HepG2 (cell line): ENCODE measurements around the gene FAIM2. TPM values are rescaled to one million over a fixed set of nuclear protein-coding genes. Genes with fewer than 3 reads are reported as not detected.

Experiments used
- CEBPG ChIP-seq: IDR thresholded peaks from 2 replicates; pipeline ENCODE4 v1.6.1; 2016
- ETV5 ChIP-seq: IDR thresholded peaks from 2 replicates; pipeline ENCODE4 v1.6.1; 2018; ENCODE audit warnings: missing biosample characterization, missing genetic modification reagents, inconsistent platforms, borderline replicate concordance
- MEIS2 ChIP-seq: sonication (generic); formaldehyde crosslinking; IDR thresholded peaks from 2 replicates; pipeline ENCODE4 v1.9.0; 2021; ENCODE audit warnings: mild to moderate bottlenecking, missing genetic modification reagents
- MXD4 ChIP-seq: IDR thresholded peaks from 2 replicates; pipeline ENCODE4 v1.6.1; 2016; ENCODE audit warnings: mild to moderate bottlenecking, missing biosample characterization, missing genetic modification reagents
- MXI1 ChIP-seq: IDR thresholded peaks from 3 replicates; pipeline ENCODE4 v1.6.1; 2012; ENCODE audit warnings: low read depth, low read length, inconsistent platforms, borderline replicate concordance
- NCOA2 ChIP-seq: sonication (generic); formaldehyde crosslinking; IDR thresholded peaks from 2 replicates; pipeline ENCODE4 v1.8.0; 2022; ENCODE audit warnings: inconsistent platforms
- SMARCE1 ChIP-seq: fragments of 450-650 bp; IDR thresholded peaks from 2 replicates; pipeline ENCODE4 v1.6.1; 2017; ENCODE audit warnings: borderline replicate concordance
- ZNF329 ChIP-seq: sonication (generic); formaldehyde crosslinking; IDR thresholded peaks from 2 replicates; pipeline ENCODE4 v1.9.0; 2021; ENCODE audit warnings: low read depth, mild to moderate bottlenecking, missing genetic modification reagents
- ZNF512B ChIP-seq: sonication (generic); formaldehyde crosslinking; IDR thresholded peaks from 2 replicates; pipeline ENCODE4 v1.5.1; 2020; ENCODE audit warnings: missing genetic modification reagents, mild to moderate bottlenecking, borderline replicate concordance
- ZNF552 ChIP-seq: sonication (generic); formaldehyde crosslinking; IDR thresholded peaks from 2 replicates; pipeline ENCODE4 v1.9.0; 2022; ENCODE audit warnings: missing genetic modification reagents, mild to moderate bottlenecking, borderline replicate concordance
- ZNF672 ChIP-seq: sonication (generic); formaldehyde crosslinking; IDR thresholded peaks from 2 replicates; pipeline ENCODE4 v1.8.1; 2022; ENCODE audit warnings: missing genetic modification reagents
- ZNF737 ChIP-seq: sonication (generic); formaldehyde crosslinking; IDR thresholded peaks from 2 replicates; pipeline ENCODE4 v1.5.0; 2020; ENCODE audit warnings: missing genetic modification reagents, mild to moderate bottlenecking, borderline replicate concordance
- ZNF83 ChIP-seq: sonication (generic); formaldehyde crosslinking; IDR thresholded peaks from 2 replicates; pipeline ENCODE4 v1.4.0; 2020; ENCODE audit warnings: missing genetic modification reagents, mild to moderate bottlenecking, borderline replicate concordance
- polyA plus RNA-seq, 8 experiments: library from polyadenylated mRNA; depleted of rRNA in 3 of 8; stranded (reverse) in 7 of 8; unstranded in 1 of 8; fragments of >200 nt; fragmentation: Illumina TruSeq in 4 of 8; extraction: Trizol in 4 of 8; gene quantifications; 2 replicates each; pipeline versions ENCODE4 v1.2.1 to v1.2.3, GENCODE V29; 2011 to 2016; ENCODE audit warnings: low read depth in 4 of 8, missing spikeins in 1 of 8, mixed read lengths in 1 of 8; ENCODE audit not compliant: insufficient read depth in 1 of 8
- total RNA-seq, 5 experiments: library from RNA; depleted of rRNA; stranded (reverse); fragments of >200 nt; fragmentation: Illumina TruSeq; extraction: Trizol; gene quantifications; 2 replicates each; pipeline ENCODE4 v1.2.3, GENCODE V29; 2016; ENCODE audit warnings: low read depth in 1 of 5
- TF ChIP-seq, protein P1 (sequence below), 2 experiments: fragments of 450-650 bp in 1 of 2; sonication (generic) in 1 of 2; formaldehyde crosslinking in 1 of 2; IDR thresholded peaks; 2 replicates each; pipeline versions ENCODE4 v1.6.1 to v1.8.0; 2016 to 2022; ENCODE audit warnings: antibody characterized with exemption in 1 of 2, mild to moderate bottlenecking in 1 of 2, missing genetic modification reagents in 1 of 2

FAIM2 gene
- total and polyA plus RNA-seq, 2 of the 13 experiments (the other 11 are each of a cell fraction or from before 2014, with no cell fraction given) = not detected

GRCh38 chr12:49868952-49869815, 34.5 kb downstream of the FAIM2 start (continued):
- TF ChIP-seq ZNF83 (CRISPR knock-in tag) = no peak
- TF ChIP-seq ETV5 (CRISPR knock-in tag) = no peak
- TF ChIP-seq ZNF329 (CRISPR knock-in tag) = no peak
- TF ChIP-seq MXD4 (CRISPR knock-in tag) = no peak
- 0 out of 2 replicates have a peak, but pooled peaks have one; percentile 15 for TF ChIP-seq NCOA2 (CRISPR knock-in tag)
- no peak for TF ChIP-seq MXI1
- no peak for TF ChIP-seq ZNF552 (CRISPR knock-in tag)
- no peak for TF ChIP-seq MEIS2 (CRISPR knock-in tag)
- TF ChIP-seq, protein P1, sequence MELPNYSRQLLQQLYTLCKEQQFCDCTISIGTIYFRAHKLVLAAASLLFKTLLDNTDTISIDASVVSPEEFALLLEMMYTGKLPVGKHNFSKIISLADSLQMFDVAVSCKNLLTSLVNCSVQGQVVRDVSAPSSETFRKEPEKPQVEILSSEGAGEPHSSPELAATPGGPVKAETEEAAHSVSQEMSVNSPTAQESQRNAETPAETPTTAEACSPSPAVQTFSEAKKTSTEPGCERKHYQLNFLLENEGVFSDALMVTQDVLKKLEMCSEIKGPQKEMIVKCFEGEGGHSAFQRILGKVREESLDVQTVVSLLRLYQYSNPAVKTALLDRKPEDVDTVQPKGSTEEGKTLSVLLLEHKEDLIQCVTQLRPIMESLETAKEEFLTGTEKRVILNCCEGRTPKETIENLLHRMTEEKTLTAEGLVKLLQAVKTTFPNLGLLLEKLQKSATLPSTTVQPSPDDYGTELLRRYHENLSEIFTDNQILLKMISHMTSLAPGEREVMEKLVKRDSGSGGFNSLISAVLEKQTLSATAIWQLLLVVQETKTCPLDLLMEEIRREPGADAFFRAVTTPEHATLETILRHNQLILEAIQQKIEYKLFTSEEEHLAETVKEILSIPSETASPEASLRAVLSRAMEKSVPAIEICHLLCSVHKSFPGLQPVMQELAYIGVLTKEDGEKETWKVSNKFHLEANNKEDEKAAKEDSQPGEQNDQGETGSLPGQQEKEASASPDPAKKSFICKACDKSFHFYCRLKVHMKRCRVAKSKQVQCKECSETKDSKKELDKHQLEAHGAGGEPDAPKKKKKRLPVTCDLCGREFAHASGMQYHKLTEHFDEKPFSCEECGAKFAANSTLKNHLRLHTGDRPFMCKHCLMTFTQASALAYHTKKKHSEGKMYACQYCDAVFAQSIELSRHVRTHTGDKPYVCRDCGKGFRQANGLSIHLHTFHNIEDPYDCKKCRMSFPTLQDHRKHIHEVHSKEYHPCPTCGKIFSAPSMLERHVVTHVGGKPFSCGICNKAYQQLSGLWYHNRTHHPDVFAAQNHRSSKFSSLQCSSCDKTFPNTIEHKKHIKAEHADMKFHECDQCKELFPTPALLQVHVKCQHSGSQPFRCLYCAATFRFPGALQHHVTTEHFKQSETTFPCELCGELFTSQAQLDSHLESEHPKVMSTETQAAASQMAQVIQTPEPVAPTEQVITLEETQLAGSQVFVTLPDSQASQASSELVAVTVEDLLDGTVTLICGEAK (IDR thresholded peaks at IDR 0.05) = no peak
- TF ChIP-seq, protein P1 (CRISPR knock-in tag; IDR thresholded peaks at IDR 0.05) = no peak
- TF ChIP-seq SMARCE1 = no peak
- no peak for TF ChIP-seq ZNF737 (CRISPR knock-in tag)
- TF ChIP-seq CEBPG (CRISPR knock-in tag) = no peak
- no peak for TF ChIP-seq ZNF672 (CRISPR knock-in tag)
- no peak for TF ChIP-seq ZNF512B
